ENCODE results near the gene GORAB.

Gene GORAB

DNA sequence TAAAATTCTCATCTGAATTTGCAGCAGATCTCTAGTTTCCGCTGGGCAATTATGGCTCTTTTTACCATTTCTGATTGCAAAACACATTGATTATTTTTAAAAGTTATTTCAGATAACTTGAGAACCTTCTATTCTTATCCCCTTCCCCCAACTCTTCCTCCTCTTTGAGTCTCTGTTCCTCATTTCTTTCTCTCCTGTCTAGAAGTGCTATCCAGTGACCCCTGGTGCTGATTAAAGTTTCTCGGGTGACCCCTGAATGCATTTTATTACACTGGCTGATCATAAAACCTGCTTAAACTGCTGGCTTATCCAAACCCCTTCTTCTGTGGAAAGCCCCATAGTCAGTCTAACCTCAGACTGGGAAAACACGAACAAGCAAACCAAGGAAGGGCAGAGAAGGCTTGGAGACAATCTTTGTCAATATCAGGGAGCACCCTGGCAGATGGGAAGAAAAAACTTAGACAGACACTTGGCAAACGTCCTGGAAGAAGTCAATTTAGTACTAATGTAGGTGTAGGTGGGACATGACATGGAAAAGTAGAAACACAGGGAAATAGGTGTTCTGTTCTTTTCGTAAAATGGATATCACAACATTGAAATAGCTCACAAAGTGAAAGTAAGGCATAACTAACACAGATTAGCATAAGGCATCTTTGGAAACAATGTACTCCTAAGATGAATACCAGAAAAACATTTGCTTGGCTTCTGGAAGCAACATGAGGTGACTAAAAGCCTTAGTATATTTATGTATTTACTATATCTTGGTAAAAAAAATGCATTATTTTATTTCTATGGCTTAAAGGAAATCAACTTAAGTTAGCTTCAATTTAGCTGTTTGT, 61.4 kb downstream of the GORAB start:
- DNase-seq: no peak

DNA sequence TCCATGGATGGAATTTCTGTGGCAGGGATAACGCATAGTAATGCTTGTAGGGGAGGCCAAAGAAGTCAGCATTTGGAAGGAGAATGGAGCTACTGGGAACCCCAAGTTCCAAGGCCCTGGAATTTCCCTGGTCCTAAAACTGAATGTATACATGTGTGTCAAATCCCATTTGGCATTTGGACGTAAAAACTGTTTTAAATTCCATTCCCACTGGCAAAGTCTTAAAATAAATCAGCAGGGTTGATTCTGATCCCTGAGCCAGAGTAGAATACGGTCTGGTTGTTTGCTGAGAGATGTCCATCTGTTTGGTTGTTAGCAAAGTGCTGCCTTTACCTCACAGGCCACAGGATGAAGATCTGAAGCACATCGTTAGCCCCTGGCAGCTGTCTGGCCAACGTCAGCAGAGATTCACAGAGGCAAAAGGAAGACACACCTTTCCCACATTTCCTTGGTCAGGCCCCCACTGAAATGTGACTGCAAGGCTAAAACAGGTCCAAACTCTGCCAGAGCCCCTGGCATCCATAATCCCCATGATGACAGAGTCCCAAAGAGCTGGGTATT, 62.2 kb downstream of the GORAB start:
- DNase-seq: no peak

DNA sequence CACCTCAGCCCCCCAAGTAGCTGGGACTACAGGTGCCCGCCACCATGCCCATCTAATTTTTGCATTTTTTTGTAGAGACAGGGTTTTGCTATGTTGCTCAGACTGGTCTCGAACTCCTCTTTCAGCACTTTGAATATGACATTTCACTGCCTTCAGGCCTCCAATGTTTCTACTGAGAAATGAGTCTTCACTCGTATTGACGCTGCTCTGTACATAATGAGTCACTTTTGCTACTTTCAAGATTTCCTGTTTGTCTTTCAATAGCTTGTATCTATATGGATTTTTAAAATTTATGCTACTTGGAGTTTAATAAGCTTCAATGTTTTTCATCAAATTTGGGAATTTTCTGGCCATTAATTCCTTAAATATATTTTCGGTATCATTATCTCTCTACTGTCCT, 64.7 kb downstream of the GORAB start:
- no peak for DNase-seq

DNA sequence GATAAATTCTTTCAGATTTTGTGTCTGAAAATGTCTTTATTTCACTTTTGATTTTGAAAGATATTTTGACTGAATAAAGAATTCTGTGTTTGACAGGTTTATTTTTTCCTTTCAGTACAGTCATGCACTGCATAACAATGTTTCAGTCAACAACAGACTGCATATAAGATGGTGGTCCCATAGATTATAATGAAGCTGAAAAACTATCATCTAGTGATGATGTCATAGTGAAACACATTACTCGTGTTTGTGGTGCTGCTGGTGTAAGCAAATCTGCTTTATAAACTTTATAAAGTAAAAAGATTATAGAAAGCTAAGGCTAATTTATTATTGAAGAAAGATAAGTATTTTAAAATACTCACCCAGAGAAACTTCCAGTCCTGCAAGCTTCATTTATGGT, 66.7 kb downstream of the GORAB start:
- no peak for DNase-seq

DNA sequence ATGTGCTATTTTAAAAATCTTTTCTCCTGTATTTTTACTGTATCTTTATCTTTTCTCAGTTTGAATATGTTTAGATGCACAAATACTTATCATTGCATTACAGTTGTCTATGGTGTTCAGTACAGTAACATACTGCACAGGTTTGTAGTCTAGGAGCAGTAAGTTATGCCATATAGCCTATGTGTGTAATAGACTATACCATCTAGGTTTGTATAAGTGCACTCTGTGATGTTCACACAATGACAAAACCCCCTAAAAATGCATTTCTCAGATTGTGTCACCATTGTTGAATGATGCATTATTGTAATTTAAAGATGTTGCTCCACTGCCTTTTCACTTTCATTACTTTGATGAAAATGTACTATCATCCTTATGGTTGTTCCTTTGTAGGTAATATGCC, 67.1 kb downstream of the GORAB start:
- DNase-seq: no peak

DNA sequence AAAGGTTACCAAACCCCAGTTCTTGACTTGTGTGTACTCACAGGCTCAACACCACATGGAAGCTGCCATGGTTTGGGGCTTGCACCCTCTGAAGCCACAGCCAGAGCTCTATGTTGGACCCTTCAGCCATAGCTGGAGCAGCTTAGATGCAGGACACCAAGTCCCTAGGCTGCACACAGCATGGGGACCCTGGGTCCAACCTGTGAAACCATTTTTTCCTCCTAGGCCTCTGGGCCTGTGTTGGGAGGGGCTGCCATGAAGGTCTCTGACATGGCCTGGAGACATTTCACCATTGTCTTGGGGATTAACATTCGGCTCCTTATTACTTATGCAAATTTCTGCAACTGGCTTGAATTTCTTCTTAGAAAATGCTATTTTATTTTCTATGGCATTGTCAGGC, 69.9 kb downstream of the GORAB start:
- DNase-seq: no peak

Measured in KG1 (cell line).